Measurements from ENCODE around the gene RTL1. TPM values are rescaled to one million over a fixed set of nuclear protein-coding genes. Genes with fewer than 3 reads are reported as not detected.

The RTL1 gene
- total RNA-seq, 2 experiments from 2014 or later, result not detected

- Mint-ChIP-seq H3K27me3 (no peaks in the 10 kb centered on the region), H3K4me3 (no peak overlapping the region), H3K27ac (no peak overlapping the region), H3K36me3 (no peaks in the 10 kb centered on the region), H3K4me1 (no peaks in the 10 kb centered on the region), H3K9me3 (no peaks in the 10 kb centered on the region)
- POLR2A ChIA-PET, result no interaction called here
- ATAC-seq (ENCODE audit: low read depth) (no peak), DNase-seq (no peak)
Observed at GRCh38 chr14:100872259-100873095, 31.0 kb downstream of the RTL1 start.

GRCh38 chr14:100871234-100872186 lies 32.0 kb downstream of the RTL1 start:
- Mint-ChIP-seq H3K4me3 (no peak overlapping the region), H3K36me3 (no peaks in the 10 kb centered on the region), H3K9me3 (no peaks in the 10 kb centered on the region), H3K4me1 (no peaks in the 10 kb centered on the region), H3K27ac (no peak overlapping the region), H3K27me3 (no peaks in the 10 kb centered on the region)
- DNase-seq (no peak), ATAC-seq (ENCODE audit: low read depth) (no peak)
- POLR2A ChIA-PET, result no interaction called here

- POLR2A ChIA-PET, result no interaction called here
- H3K27me3 Mint-ChIP-seq, result no peaks in the 10 kb centered on the region
- no peak overlapping the region for H3K4me3 Mint-ChIP-seq
- H3K27ac Mint-ChIP-seq, result no peak overlapping the region
- H3K4me1 Mint-ChIP-seq, result no peaks in the 10 kb centered on the region
- peak; percentile 14 for DNase-seq
- no peaks in the 10 kb centered on the region for H3K36me3 Mint-ChIP-seq
- H3K9me3 Mint-ChIP-seq, result no peaks in the 10 kb centered on the region
- no peak for ATAC-seq (ENCODE audit: low read depth)
Observed at GRCh38 chr14:100868621-100869370, 34.7 kb downstream of the RTL1 start.

GRCh38 chr14:100867631-100868315 lies 35.7 kb downstream of the RTL1 start:
- ATAC-seq (ENCODE audit: low read depth) (no peak), DNase-seq (peak; percentile 14)
- Mint-ChIP-seq H3K4me1 (no peaks in the 10 kb centered on the region), H3K36me3 (no peaks in the 10 kb centered on the region), H3K27ac (no peak overlapping the region), H3K4me3 (no peak overlapping the region), H3K27me3 (no peaks in the 10 kb centered on the region), H3K9me3 (no peaks in the 10 kb centered on the region)
- POLR2A ChIA-PET, result no interaction called here

DNA sequence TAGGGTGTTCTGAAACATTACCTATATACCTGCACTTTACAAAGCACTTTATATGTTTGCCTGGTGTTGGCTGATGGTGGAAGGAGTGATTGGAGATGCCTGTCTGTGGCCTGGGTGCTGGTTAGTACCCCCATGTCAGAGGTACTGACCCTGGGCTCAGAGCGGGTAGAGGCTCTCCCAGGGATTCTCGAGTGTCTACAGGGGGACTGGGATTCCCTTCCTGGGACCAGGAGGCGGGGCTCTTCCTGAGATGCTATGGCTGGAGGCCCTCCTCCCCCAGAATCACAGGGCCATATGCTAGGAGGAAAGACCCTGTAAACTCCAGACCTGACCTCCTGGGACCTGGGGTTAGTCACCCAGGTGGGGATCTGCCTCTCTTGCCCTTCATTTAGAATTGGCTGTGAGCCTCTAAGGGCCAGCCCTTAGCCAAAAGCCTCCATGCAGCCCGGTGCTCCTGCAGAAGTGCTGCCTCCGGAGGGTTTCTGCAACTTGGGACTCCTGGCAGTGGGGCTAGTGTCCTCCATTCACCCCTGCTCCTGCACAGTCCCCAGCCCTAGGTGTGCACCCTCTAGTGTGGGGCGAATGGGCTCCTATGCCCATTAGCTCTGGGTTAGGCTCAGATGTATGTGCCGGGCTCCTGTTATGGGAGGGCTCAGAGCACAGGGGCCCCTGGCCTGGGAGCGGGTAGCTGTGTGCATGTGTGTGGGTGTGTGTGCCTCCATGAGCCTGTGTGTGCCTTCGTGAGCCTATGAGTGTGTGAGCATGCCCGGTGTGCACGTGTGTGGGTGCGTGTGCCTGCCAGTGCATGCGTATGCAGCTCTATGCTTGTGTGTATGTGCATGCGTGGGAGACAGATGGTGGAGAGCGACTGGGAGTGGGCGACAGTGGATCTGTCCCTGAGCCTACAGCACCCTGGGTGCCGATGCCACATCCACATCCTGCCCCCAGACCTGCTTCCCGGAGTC lies 36.6 kb downstream of the RTL1 start:
- H3K36me3 Mint-ChIP-seq, result no peaks in the 10 kb centered on the region
- no peaks in the 10 kb centered on the region for H3K9me3 Mint-ChIP-seq
- POLR2A ChIA-PET, result no interaction called here
- DNase-seq (peak; percentile 11), ATAC-seq (ENCODE audit: low read depth) (no peak)
- H3K4me3 Mint-ChIP-seq, result no peak overlapping the region
- no peak overlapping the region for H3K27ac Mint-ChIP-seq
- no peaks in the 10 kb centered on the region for H3K27me3 Mint-ChIP-seq
- no peaks in the 10 kb centered on the region for H3K4me1 Mint-ChIP-seq

DNA sequence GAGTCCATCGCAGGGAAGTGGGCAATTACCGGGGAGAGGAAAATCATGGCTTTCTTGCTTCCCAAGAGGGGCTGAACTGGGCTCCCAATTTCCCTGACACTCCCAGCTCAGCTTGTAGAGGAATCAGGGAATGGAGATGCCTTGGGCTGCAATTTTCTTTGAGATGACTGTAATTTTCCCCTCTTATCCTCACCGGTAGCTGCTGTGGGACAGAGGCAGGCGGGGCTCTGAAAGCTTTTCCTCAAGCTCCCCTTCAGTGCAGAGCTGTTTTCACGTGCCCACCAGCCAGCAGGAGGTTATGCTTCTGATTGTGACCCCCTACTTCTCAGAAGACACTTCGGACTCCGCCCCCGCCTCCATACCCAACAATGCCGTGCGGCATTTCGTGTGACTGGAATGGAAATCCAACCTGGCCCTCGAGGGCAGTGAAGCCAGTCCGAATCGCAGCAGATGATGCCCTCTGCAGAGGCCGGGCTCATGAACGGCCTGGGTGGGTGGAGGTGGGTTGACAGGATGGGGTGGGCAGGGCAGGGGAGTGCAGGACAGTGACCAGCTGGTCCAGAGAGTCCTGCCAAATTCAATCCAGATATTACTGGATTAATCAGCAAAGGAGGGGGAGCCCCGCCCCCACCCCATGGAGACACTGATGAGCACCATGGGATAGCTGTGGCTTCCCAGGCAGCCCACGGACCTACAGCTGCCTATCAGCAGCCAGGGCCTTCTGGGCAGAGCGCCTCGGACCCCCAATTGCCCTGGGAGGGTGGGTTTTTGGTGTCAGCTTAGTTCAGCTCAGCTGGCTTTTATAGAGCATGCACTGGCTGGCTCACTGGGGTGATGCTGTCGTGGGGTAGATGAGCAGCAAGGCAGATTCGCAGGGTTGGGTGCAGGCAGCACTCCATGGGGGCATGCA lies 37.6 kb downstream of the RTL1 start:
- H3K27me3 Mint-ChIP-seq, result peaks cover 2% of the 10 kb centered on the region
- H3K4me1 Mint-ChIP-seq, result no peaks in the 10 kb centered on the region
- no peak overlapping the region for H3K4me3 Mint-ChIP-seq
- POLR2A ChIA-PET, result no interaction called here
- H3K36me3 Mint-ChIP-seq, result no peaks in the 10 kb centered on the region
- H3K9me3 Mint-ChIP-seq, result no peaks in the 10 kb centered on the region
- ATAC-seq (ENCODE audit: low read depth) (no peak), DNase-seq (peak; percentile 11)
- H3K27ac Mint-ChIP-seq, result no peak overlapping the region

DNA sequence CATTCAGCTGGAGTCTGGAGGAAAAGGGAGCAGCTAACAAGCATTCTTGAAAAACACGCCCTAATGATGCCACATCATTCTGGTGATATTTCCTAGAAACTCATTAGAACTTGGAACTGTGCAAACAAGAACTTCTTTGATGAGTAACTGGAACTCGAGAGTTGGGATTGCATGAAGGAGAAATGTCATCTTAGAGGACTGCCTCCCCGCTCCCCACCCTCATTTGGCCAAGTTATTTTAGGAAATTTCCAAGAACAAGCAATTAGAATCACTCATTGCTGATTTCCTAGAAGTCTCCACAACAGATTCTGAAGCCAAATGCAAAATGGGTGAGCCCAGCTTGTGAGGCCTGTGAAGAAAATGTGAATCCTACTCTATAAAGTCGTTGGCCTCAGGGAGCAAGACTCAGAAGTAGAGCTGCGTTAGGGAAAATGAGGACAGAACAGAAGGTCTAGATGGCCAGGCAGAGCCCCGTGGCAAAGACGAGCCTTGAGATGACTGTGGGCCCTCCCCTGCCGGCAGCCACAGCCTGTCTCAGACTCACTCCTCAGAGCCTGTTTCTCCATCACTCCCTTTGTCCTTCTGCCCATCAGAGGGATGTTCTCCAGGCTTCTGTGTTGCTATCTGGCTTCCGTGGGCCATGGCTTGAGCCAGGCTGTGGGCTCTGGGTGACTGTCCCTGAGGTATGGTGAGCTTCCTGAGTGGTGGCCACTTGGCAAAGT lies 38.4 kb downstream of the RTL1 start:
- no peaks in the 10 kb centered on the region for H3K36me3 Mint-ChIP-seq
- DNase-seq, result peak; percentile 11
- peaks cover 2% of the 10 kb centered on the region for H3K27me3 Mint-ChIP-seq
- ATAC-seq (ENCODE audit: low read depth), result no peak
- POLR2A ChIA-PET, result no interaction called here
- H3K4me3 Mint-ChIP-seq, result no peak overlapping the region
- no peaks in the 10 kb centered on the region for H3K9me3 Mint-ChIP-seq
- no peak overlapping the region for H3K27ac Mint-ChIP-seq
- no peaks in the 10 kb centered on the region for H3K4me1 Mint-ChIP-seq

- no peak for ATAC-seq (ENCODE audit: low read depth)
- H3K36me3 Mint-ChIP-seq, result no peaks in the 10 kb centered on the region
Observed at GRCh38 chr14:100864206-100864605, 39.3 kb downstream of the RTL1 start.

DNA sequence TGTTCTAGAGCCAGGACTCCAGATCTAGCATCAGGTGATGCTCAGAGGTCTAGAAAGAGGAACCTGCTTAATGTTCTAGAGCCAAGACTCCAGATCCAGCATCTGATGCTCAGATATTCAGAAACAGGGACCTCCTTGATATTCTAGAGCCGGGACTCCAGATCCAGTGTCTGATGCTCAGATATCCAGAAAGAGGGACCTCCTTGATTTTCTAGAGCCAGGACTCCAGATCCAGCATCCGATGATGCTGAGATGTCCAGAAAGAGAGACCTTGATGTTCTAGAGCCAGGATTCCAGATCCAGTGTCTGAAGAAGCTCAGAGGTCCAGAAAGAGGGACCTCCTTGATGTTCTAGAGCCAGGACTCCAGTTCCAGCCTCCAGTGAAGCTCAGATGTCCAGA lies 40.7 kb downstream of the RTL1 start:
- Mint-ChIP-seq H3K4me1 (no peaks in the 10 kb centered on the region), H3K27me3 (peaks cover 4% of the 10 kb centered on the region), H3K27ac (no peak overlapping the region), H3K4me3 (no peak overlapping the region), H3K36me3 (no peaks in the 10 kb centered on the region), H3K9me3 (no peaks in the 10 kb centered on the region)
- no peak for DNase-seq
- POLR2A ChIA-PET, result no interaction called here
- no peak for ATAC-seq (ENCODE audit: low read depth)

More at GRCh38 chr14:100864206-100864605, 39.3 kb downstream of the RTL1 start:
- Mint-ChIP-seq H3K4me1 (no peaks in the 10 kb centered on the region), H3K4me3 (no peak overlapping the region), H3K27ac (no peak overlapping the region), H3K27me3 (peaks cover 2% of the 10 kb centered on the region), H3K9me3 (no peaks in the 10 kb centered on the region)
- POLR2A ChIA-PET, result no interaction called here
- peak; percentile 10 for DNase-seq

- DNase-seq (no peak), ATAC-seq (ENCODE audit: low read depth) (no peak)
- peaks cover 4% of the 10 kb centered on the region for H3K27me3 Mint-ChIP-seq
- no peaks in the 10 kb centered on the region for H3K9me3 Mint-ChIP-seq
- H3K4me3 Mint-ChIP-seq, result no peak overlapping the region
- H3K36me3 Mint-ChIP-seq, result no peaks in the 10 kb centered on the region
- H3K27ac Mint-ChIP-seq, result no peak overlapping the region
- H3K4me1 Mint-ChIP-seq, result no peaks in the 10 kb centered on the region
- POLR2A ChIA-PET, result no interaction called here
Observed at GRCh38 chr14:100862277-100862676, 41.2 kb downstream of the RTL1 start.

- H3K4me1 Mint-ChIP-seq, result no peaks in the 10 kb centered on the region
- POLR2A ChIA-PET, result no interaction called here
- ATAC-seq (ENCODE audit: low read depth) (no peak), DNase-seq (no peak)
- H3K27me3 Mint-ChIP-seq, result peaks cover 4% of the 10 kb centered on the region
- no peaks in the 10 kb centered on the region for H3K9me3 Mint-ChIP-seq
- no peak overlapping the region for H3K4me3 Mint-ChIP-seq
- H3K36me3 Mint-ChIP-seq, result no peaks in the 10 kb centered on the region
- H3K27ac Mint-ChIP-seq, result no peak overlapping the region
Observed at GRCh38 chr14:100861937-100862247, 41.6 kb downstream of the RTL1 start.

Measured in activated naive CD8-positive, alpha-beta T cell treated with anti-CD3 and anti-CD28 coated beads, Interleukin-2, amount 10 ng/mL, durations not matched to agents 7 days and 5 days (primary cell).